SK-N-SH (cell line): ENCODE measurements around the gene PTPRC. TPM values are rescaled to one million over a fixed set of nuclear protein-coding genes. Genes with fewer than 3 reads are reported as not detected.

ENCODE experiments used
- CTCF ChIA-PET: fragments of 300-600, 350-600 bp; formaldehyde crosslinking; extraction: SDS; loops from one replicate; lab custom pipeline; 2021; lab: Yijun Ruan, JAX
- POLR2A ChIA-PET: fragments of 350-600 bp; sonication (Branson Sonifier 250); formaldehyde crosslinking; extraction: SDS; loops from one replicate; lab custom pipeline; 2020; ENCODE audit warnings: antibody characterized with exemption, inconsistent platforms; lab: Yijun Ruan, JAX
- DNase-seq: peaks from one replicate; pipeline ENCODE4 v3.0.0; 2012
- H2AFZ ChIP-seq: fragments of 200-600 bp; sonication (generic); 2 replicates; pipeline ENCODE4 v1.8.1; 2016; ENCODE audit warnings: antibody characterized with exemption, mild to moderate bottlenecking, low read depth
- H3F3A ChIP-seq: fragments of 200-600 bp; sonication (generic); replicated peaks from 2 replicates; pipeline ENCODE3; 2016; ENCODE audit warnings: antibody characterized with exemption, mild to moderate bottlenecking; ENCODE audit not compliant: insufficient read depth
- H3K27ac ChIP-seq, 2 experiments: fragments of 200-500 bp in 1 of 2; fragments of 200-600 bp in 1 of 2; sonication (Bioruptor generic) in 1 of 2; sonication (generic), shearing (Covaris generic) in 1 of 2; 2 replicates each; pipeline versions ENCODE4 v1.5.1 to v1.6.1; 2014 to 2016; ENCODE audit warnings: low read depth in 2 of 2, inconsistent platforms in 1 of 2, low read length in 1 of 2, mild to moderate bottlenecking in 1 of 2, mixed read lengths in 1 of 2
- H3K27me3 ChIP-seq: fragments of 200-600 bp; sonication (generic), shearing (Covaris generic); 2 replicates; pipeline ENCODE4 v1.6.1; 2016; ENCODE audit warnings: mixed run types; ENCODE audit not compliant: insufficient read depth
- H3K36me3 ChIP-seq, 2 experiments: fragments of 200-500 bp in 1 of 2; fragments of 200-600 bp in 1 of 2; sonication (Bioruptor generic) in 1 of 2; sonication (generic) in 1 of 2; replicated peaks in 1 of 2; 2 replicates each; pipeline versions ENCODE3 to v1.5.1; 2014 to 2016; ENCODE audit warnings: low read length in 1 of 2, mild to moderate bottlenecking in 1 of 2; ENCODE audit not compliant: insufficient read depth in 2 of 2, control insufficient read depth in 1 of 2
- H3K4me1 ChIP-seq, 2 experiments: fragments of 200-500 bp in 1 of 2; fragments of 200-600 bp in 1 of 2; sonication (Bioruptor generic) in 1 of 2; sonication (generic), shearing (Covaris generic) in 1 of 2; 2 replicates each; pipeline versions ENCODE4 v1.5.1 to v1.6.1; 2014 to 2016; ENCODE audit warnings: low read depth in 1 of 2, low read length in 1 of 2, mixed run types in 1 of 2; ENCODE audit not compliant: insufficient read depth in 2 of 2, control insufficient read depth in 1 of 2
- H3K4me2 ChIP-seq: fragments of 200-600 bp; sonication (generic), shearing (Covaris generic); 2 replicates; pipeline ENCODE4 v1.6.1; 2017; ENCODE audit warnings: mixed run types
- H3K4me3 ChIP-seq, 2 experiments: fragments of 200-500 bp in 1 of 2; fragments of 200-600 bp in 1 of 2; sonication (Bioruptor generic) in 1 of 2; sonication (generic), shearing (Covaris generic) in 1 of 2; 2 replicates each; pipeline versions ENCODE4 v1.5.1 to v1.8.1; 2014 to 2016; ENCODE audit warnings: low read depth in 2 of 2, inconsistent platforms in 1 of 2, low read length in 1 of 2, mild to moderate bottlenecking in 1 of 2, mixed read lengths in 1 of 2, moderate library complexity in 1 of 2
- H3K79me2 ChIP-seq: fragments of 200-600 bp; sonication (generic); 2 replicates; pipeline ENCODE4 v1.8.1; 2017; ENCODE audit warnings: mild to moderate bottlenecking; ENCODE audit not compliant: insufficient read depth
- H3K9ac ChIP-seq: fragments of 200-600 bp; sonication (generic); 2 replicates; pipeline ENCODE4 v1.6.1; 2017; ENCODE audit warnings: mixed run types
- H3K9me2 ChIP-seq: fragments of 200-600 bp; sonication (generic); 2 replicates; pipeline ENCODE4 v1.6.1; 2017; ENCODE audit warnings: mixed run types
- H3K9me3 ChIP-seq: fragments of 200-600 bp; sonication (generic); 2 replicates; pipeline ENCODE4 v1.6.1; 2017; ENCODE audit warnings: mixed run types, mild to moderate bottlenecking, moderate library complexity
- H4K20me1 ChIP-seq: fragments of 200-600 bp; sonication (generic); 2 replicates; pipeline ENCODE4 v1.6.1; 2017; ENCODE audit warnings: mild to moderate bottlenecking, mixed run types; ENCODE audit not compliant: insufficient read depth
- CHD2 ChIP-seq: fragments of 150-350 bp; IDR thresholded peaks from 2 replicates; pipeline ENCODE4 v1.6.1; 2018; ENCODE audit warnings: low read length; ENCODE audit not compliant: partially characterized antibody
- ELF1 ChIP-seq: IDR thresholded peaks from 2 replicates; pipeline ENCODE4 v1.4.0; 2012
- EZH2phosphoT487 ChIP-seq: fragments of 200-600 bp; sonication (generic); IDR thresholded peaks from 2 replicates; pipeline ENCODE4 v1.6.1; 2017; ENCODE audit warnings: low read depth, mixed run types, mild to moderate bottlenecking, antibody characterized with exemption, moderate library complexity, borderline replicate concordance
- GABPA ChIP-seq: IDR thresholded peaks from 2 replicates; pipeline ENCODE4 v1.4.0; 2012; ENCODE audit warnings: low read depth, mild to moderate bottlenecking
- MEF2A ChIP-seq: IDR thresholded peaks from 2 replicates; pipeline ENCODE4 v1.4.0; 2012; ENCODE audit warnings: low read depth, borderline replicate concordance
- NRF1 ChIP-seq: IDR thresholded peaks from 2 replicates; pipeline ENCODE4 v1.6.1; 2012; ENCODE audit warnings: low read depth, mild to moderate bottlenecking, low read length
- POLR2AphosphoS5 ChIP-seq: IDR thresholded peaks from 2 replicates; pipeline ENCODE4 v1.6.1; 2012; ENCODE audit warnings: low read depth, low read length
- RCOR1 ChIP-seq: fragments of 150-350 bp; IDR thresholded peaks from 2 replicates; pipeline ENCODE4 v1.6.1; 2017; ENCODE audit warnings: antibody characterized with exemption, low read length
- REST ChIP-seq: IDR thresholded peaks from 2 replicates; pipeline ENCODE4 v1.6.1; 2012; ENCODE audit warnings: mild to moderate bottlenecking, low read depth, low read length, moderate library complexity
- RFX5 ChIP-seq: IDR thresholded peaks from 2 replicates; pipeline ENCODE4 v1.6.1; 2012; ENCODE audit warnings: mild to moderate bottlenecking, improper control_type of control experiment, low read length
- RXRA ChIP-seq: IDR thresholded peaks from 2 replicates; pipeline ENCODE4 v1.4.0; 2012; ENCODE audit warnings: low read depth, mild to moderate bottlenecking, borderline replicate concordance
- SMC3 ChIP-seq: IDR thresholded peaks from 2 replicates; pipeline ENCODE4 v1.6.1; 2012; ENCODE audit warnings: low read depth, low read length, improper control_type of control experiment
- TEAD4 ChIP-seq: IDR thresholded peaks from 2 replicates; pipeline ENCODE4 v1.4.0; 2012; ENCODE audit warnings: mild to moderate bottlenecking, borderline replicate concordance; ENCODE audit not compliant: insufficient read depth
- USF1 ChIP-seq: IDR thresholded peaks from 2 replicates; pipeline ENCODE4 v1.4.0; 2012; ENCODE audit warnings: low read depth, borderline replicate concordance
- USF2 ChIP-seq: fragments of 150-350 bp; IDR thresholded peaks from 2 replicates; pipeline ENCODE4 v1.6.1; 2017; ENCODE audit warnings: antibody characterized with exemption, low read length, low read depth, borderline replicate concordance
- ZBTB33 ChIP-seq: IDR thresholded peaks from 2 replicates; pipeline ENCODE4 v1.4.0; 2012; ENCODE audit warnings: low read depth, borderline replicate concordance
- WGBS: methylation state at CpG from one replicate; pipeline ENCODE4 v1.1.6; 2017; ENCODE audit warnings: low lambda C conversion rate; 5-methylcytosine and 5-hydroxymethylcytosine counted together
- polyA plus RNA-seq, 3 experiments: library from polyadenylated mRNA; depleted of rRNA; stranded (reverse); fragments of >200 nt; gene quantifications; 2 replicates each; pipeline ENCODE4 v1.2.3, GENCODE V29; 2012

PTPRC gene
- polyA plus RNA-seq, 1 of the 3 experiments (the other 2 are of a cell fraction) = 0.03 TPM

- Histone ChIP-seq H3K79me2 (no peaks in the 10 kb centered on the region), H3K4me3 (no peak overlapping the region), H3K9ac (no peak overlapping the region), H3K27ac (no peak overlapping the region), H3K9me2 (no peaks in the 10 kb centered on the region), H3K9me3 (no peaks in the 10 kb centered on the region), H3K27me3 (no peaks in the 10 kb centered on the region), H3K36me3 (no peaks in the 10 kb centered on the region), H3F3A (no peaks in the 10 kb centered on the region), H4K20me1 (no peaks in the 10 kb centered on the region), H2AFZ (0 out of 2 replicates have a peak overlapping the region, but pooled peaks have one; percentile 13), H3K4me1 (peaks cover 5 to 10% of the 10 kb centered on the region in 2 experiments; a peak in 1 of 4 replicates), H3K4me2 (no peak overlapping the region)
- CTCF ChIA-PET = no interaction called here
- POLR2A ChIA-PET = no interaction called here
- 76% methylated on average over 5 of the region's 5 CpGs for WGBS
- TF ChIP-seq USF1 = no peak
- TF ChIP-seq EZH2phosphoT487 = no peak
- DNase-seq = no peak
These were observed 10.6 kb downstream of the PTPRC start for GRCh38 chr1:198649232-198649967.

- no peak overlapping the region for H2AFZ ChIP-seq
- no peaks in the 10 kb centered on the region for H3K36me3 ChIP-seq
- no peaks in the 10 kb centered on the region for H3K27me3 ChIP-seq
- H3K4me2 ChIP-seq = no peak overlapping the region
- H3K4me3 ChIP-seq = no peak overlapping the region
- WGBS = 88% methylated on average over 2 of the region's 2 CpGs
- no peak for TF ChIP-seq USF2
- TF ChIP-seq REST = no peak
- TF ChIP-seq CHD2 = no peak
- no peak for TF ChIP-seq SMC3
- TF ChIP-seq POLR2AphosphoS5 = no peak
- no peak for TF ChIP-seq GABPA
- TF ChIP-seq EZH2phosphoT487 = no peak
- TF ChIP-seq ELF1 = no peak
- no peak for TF ChIP-seq ZBTB33
- TF ChIP-seq RFX5 = no peak
- TF ChIP-seq USF1 = no peak
- no peak for TF ChIP-seq NRF1
- no peak for TF ChIP-seq RXRA
- TF ChIP-seq MEF2A = no peak
- no peak for TF ChIP-seq TEAD4
- no peak for TF ChIP-seq RCOR1
- TF ChIP-seq, all 33 proteins: peak for 0
- Histone ChIP-seq H3F3A (no peaks in the 10 kb centered on the region), H3K79me2 (no peaks in the 10 kb centered on the region), H3K9ac (no peak overlapping the region), H3K9me3 (no peaks in the 10 kb centered on the region), H3K9me2 (no peaks in the 10 kb centered on the region), H3K4me1 (peaks cover 8 to 14% of the 10 kb centered on the region in 2 experiments; a peak in 2 of 4 replicates), H4K20me1 (no peaks in the 10 kb centered on the region), H3K27ac (no peak overlapping the region)
- CTCF ChIA-PET = no interaction called here
- POLR2A ChIA-PET = no interaction called here
- no peak for DNase-seq
These were observed 11.1 kb downstream of the PTPRC start for GRCh38 chr1:198649968-198650338.
